ENCODE results near the gene DDIT3. TPM values are rescaled to one million over a fixed set of nuclear protein-coding genes. Genes with fewer than 3 reads are reported as not detected.

The DDIT3 gene
- total RNA-seq, 2 experiments from 2014 or later, result 32.3 to 42.7 TPM

DNA sequence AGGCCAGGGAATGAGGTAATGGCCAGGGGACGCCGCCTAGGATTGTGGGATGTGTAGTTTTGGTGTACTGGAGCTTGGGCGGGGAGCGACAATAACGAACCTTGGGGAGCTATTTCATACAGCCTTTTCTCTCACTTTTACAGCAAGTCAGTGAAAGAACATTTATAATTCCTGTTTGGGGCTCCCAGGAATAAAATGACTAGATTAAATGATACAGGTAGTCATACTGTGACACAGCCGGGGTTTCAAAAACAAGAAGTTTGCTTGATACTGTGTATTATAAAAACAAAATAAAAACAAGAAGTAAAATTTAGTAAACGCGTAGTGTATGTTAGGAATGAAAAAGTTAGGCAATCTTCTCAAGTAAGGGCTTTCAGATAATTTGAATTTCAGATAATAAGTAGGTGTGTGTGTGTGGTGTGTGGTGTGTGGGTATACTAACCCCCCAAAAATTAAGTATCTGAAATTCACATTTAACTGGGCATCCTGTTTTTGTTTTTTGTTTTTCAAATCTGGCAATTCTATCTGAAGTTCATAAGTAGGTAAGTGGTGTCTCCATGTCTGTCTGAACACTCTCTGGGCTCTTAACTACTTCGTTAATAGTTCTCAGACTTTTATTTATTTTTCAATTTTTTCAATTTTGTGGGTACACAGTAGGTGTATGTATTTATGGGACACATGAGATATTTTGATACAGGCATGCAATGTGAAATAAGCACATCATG, 27.1 kb upstream of the DDIT3 start:
- ChIA-PET CTCF (ENCODE audit: unreplicated experiment) (interaction anchor here (0.6 kb wide), 1 partner anchor 195 kb away, joined by 4 read pairs; no protein-coding TSS in a partner anchor), POLR2A (interaction anchor here (0.5 to 1.4 kb wide), 7 partner anchors 15 to 820 kb away, joined by 3 to 7 read pairs (median 4); partner anchors contain the start of gene DDIT3)
- Histone ChIP-seq H3K4me3 (ENCODE audit: low read depth, low read length, poor library complexity, severe bottlenecking) (peak overlapping the region; percentile 86), H2AFZ (ENCODE audit: low read length) (peak overlapping the region; percentile 90), H3K27ac (ENCODE audit: low read depth, low read length, poor library complexity, severe bottlenecking) (no peak overlapping the region), H4K20me1 (ENCODE audit: insufficient read depth, low read length) (no peaks in the 10 kb centered on the region), H3K9me3 (ENCODE audit: low read length) (no peaks in the 10 kb centered on the region), H3K4me2 (ENCODE audit: low read length) (peak overlapping the region; percentile 57), H3K9me2 (ENCODE audit: insufficient read depth, low read length) (no peaks in the 10 kb centered on the region), H3K4me1 (ENCODE audit: insufficient read depth, low read length, poor library complexity, severe bottlenecking) (peaks cover 23% of the 10 kb centered on the region), H3K36me3 (ENCODE audit: insufficient read depth, low read length) (no peaks in the 10 kb centered on the region), H3K79me2 (ENCODE audit: insufficient read depth, low read depth, low read length) (peaks cover 16% of the 10 kb centered on the region; the same call in 1 of the 2 replicates)
- DNase-seq (ENCODE audit: low spot score), result no peak
- TF ChIP-seq EZH2phosphoT487 (IDR thresholded peaks at IDR 0.05; ENCODE audit: borderline replicate concordance, low read depth, low read length), result no peak
- TF ChIP-seq, protein P1, sequence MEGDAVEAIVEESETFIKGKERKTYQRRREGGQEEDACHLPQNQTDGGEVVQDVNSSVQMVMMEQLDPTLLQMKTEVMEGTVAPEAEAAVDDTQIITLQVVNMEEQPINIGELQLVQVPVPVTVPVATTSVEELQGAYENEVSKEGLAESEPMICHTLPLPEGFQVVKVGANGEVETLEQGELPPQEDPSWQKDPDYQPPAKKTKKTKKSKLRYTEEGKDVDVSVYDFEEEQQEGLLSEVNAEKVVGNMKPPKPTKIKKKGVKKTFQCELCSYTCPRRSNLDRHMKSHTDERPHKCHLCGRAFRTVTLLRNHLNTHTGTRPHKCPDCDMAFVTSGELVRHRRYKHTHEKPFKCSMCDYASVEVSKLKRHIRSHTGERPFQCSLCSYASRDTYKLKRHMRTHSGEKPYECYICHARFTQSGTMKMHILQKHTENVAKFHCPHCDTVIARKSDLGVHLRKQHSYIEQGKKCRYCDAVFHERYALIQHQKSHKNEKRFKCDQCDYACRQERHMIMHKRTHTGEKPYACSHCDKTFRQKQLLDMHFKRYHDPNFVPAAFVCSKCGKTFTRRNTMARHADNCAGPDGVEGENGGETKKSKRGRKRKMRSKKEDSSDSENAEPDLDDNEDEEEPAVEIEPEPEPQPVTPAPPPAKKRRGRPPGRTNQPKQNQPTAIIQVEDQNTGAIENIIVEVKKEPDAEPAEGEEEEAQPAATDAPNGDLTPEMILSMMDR (conservative IDR thresholded peaks at IDR 0.05; ENCODE audit: low read length), result no peak
- intact Hi-C loops (cut with micrococcal nuclease; ENCODE audit: unreplicated experiment), result loop anchor here (2.0 kb wide), 1 partner anchor 25 kb away; the partner anchor contains the start of gene MBD6
- BruUV-seq (replicated peaks), result no TSS peak

DNA sequence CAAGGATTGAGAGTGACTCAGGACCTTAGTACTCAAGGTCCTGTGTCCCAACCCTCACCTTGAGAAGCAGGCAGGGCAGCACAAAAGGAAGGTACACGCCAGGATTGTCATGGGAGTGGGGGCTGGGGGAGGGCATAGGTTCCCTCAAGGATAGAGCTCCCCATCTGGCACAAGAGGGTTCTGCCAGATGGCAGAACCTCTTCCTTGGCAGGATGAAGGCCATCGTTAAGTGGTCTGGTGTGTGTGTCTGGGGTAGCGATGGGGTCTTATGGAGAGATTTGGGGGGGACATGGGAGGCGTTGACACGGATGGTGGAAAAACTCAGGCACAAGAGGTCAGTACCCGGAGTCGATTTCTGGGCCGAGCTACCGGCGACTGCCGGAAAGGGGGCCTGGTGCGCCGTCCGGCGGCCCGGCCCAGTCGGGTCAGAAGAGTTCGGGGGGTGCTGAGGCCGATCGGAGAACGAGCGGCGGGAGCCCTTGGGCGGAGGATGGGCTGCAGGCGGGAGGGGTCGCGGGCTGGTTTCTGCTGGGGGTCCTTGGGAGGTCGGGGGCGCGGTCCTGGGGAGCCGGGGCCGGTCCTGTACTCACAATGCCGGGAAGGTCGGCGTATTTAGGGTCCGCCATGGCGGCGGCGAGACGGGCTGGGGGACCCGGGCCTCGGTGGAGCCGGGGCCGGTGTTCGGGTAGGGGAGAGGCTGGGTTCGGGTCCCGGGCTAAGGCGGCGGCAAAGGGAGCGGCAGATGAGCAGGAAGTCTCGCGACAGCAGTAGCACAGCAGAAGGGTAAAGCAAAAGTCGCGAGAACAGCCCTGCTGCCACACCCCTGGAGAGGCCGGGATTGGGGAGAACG, 26.3 kb upstream of the DDIT3 start, which contains the start of gene DCTN2:
Gene DCTN2 (minus strand): TSS at position 755 of the 850 bp plus-strand sequence. CDS start 129 bp downstream, at position 626.
- POLR2A ChIA-PET, result interaction anchor here (0.5 to 1.4 kb wide), 8 partner anchors 9 to 195 kb away, joined by 3 to 5 read pairs (median 4); partner anchors contain the start of gene DDIT3
- CTCF ChIA-PET (ENCODE audit: unreplicated experiment), result interaction anchor here (0.5 to 0.6 kb wide), 2 partner anchors 91 to 196 kb away, joined by 3 to 4 read pairs; partner anchors contain the start of gene INHBE
- Histone ChIP-seq H3K4me1 (ENCODE audit: insufficient read depth, low read length, poor library complexity, severe bottlenecking) (peaks cover 23% of the 10 kb centered on the region), H3K9me3 (ENCODE audit: low read length) (no peaks in the 10 kb centered on the region), H3K79me2 (ENCODE audit: insufficient read depth, low read depth, low read length) (peaks cover 16% of the 10 kb centered on the region; the same call in 1 of the 2 replicates), H4K20me1 (ENCODE audit: insufficient read depth, low read length) (no peaks in the 10 kb centered on the region), H3K27ac (ENCODE audit: low read depth, low read length, poor library complexity, severe bottlenecking) (peak within 1 kb of the TSS; percentile 11), H3K4me3 (ENCODE audit: low read depth, low read length, poor library complexity, severe bottlenecking) (peak within 1 kb of the TSS; percentile 86), H2AFZ (ENCODE audit: low read length) (peak within 1 kb of the TSS; percentile 90), H3K9me2 (ENCODE audit: insufficient read depth, low read length) (no peaks in the 10 kb centered on the region), H3K4me2 (ENCODE audit: low read length) (peak within 1 kb of the TSS; percentile 71), H3K36me3 (ENCODE audit: insufficient read depth, low read length) (no peaks in the 10 kb centered on the region)
- DNase-seq (ENCODE audit: low spot score), result peak; percentile 97
- intact Hi-C loops (cut with micrococcal nuclease; ENCODE audit: unreplicated experiment), result loop anchor here (2.0 kb wide), 1 partner anchor 24 kb away; the partner anchor contains the start of gene MBD6
- TF ChIP-seq, protein P1 (conservative IDR thresholded peaks at IDR 0.05; ENCODE audit: low read length), result peak; percentile 40
- TF ChIP-seq EZH2phosphoT487 (IDR thresholded peaks at IDR 0.05; ENCODE audit: borderline replicate concordance, low read depth, low read length), result no peak
- no TSS peak for BruUV-seq (replicated peaks)
